HG02943 (cell line): Measurements from ENCODE around the gene DAG1.

ENCODE experiments used
- ATAC-seq: cut with Tn5 transposase; IDR thresholded peaks from one replicate; pipeline ENCODE4 v1.9.1; 2021; ENCODE audit warnings: mild to moderate bottlenecking, low read depth, moderate library complexity; ENCODE audit not compliant: unreplicated experiment

The DAG1 gene

DNA sequence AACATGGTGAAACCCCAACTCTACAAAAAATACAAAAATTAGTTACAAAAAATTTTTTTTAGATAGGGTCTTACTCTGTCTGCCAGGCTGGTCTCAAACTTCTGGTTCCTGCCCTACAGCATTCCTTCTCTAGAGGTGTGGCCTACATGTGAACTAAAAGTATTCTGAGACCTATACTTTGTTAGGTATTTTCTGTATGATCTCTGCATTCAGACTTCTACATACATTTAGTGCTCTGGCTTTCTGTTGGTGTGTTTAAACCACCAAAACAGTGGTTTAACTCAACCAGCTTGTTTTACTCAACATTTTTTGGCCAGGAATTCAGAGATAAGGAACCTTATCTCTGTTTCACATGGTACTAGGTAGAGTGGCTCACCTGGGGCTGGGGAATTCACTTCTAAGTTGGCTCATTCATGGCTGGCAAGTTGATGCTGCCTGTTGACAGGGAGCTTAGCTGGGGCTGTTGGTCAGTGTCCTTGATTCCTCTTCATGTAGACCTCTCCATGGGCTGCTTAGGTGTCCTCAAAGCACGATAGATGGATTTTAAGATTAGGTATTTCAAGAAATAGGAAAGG is 42.8 kb downstream of the DAG1 start:
- no peak for ATAC-seq

DNA sequence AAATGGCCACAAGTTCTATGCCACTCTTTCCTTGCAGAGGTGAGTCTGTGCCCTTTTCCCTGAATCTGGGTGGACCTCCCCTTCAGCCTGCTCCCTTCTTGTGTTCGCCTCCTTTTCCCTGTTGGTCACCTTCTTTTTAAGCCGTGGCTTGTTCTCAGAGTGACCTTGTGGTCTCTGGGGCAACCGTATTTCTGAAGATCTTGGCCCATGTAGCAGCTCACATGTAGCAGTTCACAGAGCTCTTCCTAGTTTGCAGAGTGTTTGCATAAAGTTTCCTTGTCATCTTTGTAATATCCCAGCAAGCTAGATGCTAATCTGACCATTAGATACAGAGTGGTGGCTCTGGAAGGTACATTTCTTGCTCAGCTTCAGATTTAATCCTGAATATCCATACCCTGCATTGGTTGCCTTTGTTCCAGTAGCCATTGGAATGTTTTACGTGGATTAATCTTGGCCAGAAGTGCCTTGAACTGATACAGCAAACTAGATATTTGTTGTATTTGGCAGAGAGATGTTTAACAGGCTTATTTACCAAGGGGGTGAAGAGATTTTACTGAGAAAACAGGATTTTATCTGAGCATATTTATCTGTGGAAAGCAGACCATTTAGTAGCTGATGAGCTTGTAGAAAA is 43.5 kb downstream of the DAG1 start:
- no peak for ATAC-seq

DNA sequence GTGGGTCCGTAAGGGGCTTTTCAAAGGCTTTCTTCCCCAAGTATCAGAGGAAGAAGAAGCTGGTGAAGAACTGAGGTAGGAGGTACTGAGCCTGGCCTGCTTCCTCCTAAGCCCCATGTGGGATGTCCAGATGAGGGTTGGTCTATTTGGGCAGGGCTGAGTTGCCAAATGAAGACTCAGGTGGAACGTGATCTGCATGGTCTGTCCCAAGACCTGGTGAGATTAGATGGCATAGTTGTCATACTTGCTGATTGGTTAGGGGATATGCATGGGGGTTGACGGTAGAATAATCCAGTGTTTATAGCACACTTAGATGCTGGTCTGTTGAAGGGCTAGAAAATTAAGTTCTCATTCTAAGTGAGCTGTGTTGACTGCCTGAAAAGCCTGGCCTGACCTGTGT is 47.9 kb downstream of the DAG1 start:
- no peak for ATAC-seq

DNA sequence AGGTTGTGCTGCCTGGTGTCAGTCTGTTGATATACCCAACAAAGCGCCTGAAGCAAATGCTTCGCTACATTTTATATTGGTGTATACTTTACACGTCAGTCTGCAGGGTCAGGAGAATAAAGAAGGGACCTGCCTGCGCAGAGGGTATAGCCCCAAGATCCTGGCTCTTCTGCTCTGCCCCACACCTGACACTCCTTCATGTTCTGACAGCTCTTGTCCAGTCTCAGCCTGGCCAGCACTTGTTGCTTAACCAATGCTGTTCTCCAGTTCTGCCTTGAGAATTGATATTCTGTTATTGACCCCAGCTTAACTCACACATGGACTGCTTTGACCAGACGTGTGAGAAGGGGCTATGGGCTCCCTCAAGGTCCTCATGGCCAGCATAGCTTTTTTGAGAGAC is 48.4 kb downstream of the DAG1 start:
- ATAC-seq, result no peak

DNA sequence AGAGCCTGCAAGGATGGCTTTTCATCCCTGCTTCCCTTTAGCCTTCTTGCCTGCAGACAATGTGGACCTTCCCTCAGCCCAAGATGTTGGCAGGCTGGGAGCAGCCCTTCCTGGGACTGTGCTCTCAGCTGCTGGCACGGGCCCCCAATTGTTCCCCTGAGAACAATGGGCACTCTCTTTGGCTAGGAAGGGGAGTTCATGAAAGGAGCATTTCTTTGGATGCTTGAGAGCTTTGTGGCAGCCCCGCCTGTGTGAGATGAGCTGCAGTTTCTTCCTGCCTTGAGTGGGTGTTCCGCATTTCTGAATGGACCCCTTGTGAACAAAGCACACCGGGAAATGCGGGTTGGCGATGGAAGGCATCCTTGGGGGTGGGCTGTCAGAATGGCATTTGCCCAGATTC is 49.2 kb downstream of the DAG1 start:
- no peak for ATAC-seq

DNA sequence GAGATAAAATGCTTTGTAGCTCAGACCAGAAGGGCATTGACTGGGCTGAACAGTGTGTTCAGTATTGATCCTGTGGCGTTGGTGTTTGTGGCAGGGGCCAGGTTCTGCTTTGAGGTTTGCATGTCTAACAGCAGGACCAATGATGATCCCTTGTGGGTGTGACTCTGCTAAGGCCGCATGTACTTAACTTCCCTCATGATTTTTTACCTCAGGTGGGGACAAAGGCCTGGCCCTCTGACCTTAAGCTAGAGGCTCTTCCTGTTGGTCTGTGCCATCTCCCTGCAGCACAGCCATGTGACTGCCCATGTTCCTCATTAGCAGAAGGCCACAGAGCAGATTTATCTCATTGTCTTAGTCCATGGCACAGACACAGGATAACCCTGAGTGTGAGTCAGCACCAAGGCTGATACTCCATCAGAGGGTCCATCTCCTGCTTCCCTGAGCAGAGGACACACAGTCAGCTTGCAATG is 49.9 kb downstream of the DAG1 start:
- ATAC-seq, result no peak

DNA sequence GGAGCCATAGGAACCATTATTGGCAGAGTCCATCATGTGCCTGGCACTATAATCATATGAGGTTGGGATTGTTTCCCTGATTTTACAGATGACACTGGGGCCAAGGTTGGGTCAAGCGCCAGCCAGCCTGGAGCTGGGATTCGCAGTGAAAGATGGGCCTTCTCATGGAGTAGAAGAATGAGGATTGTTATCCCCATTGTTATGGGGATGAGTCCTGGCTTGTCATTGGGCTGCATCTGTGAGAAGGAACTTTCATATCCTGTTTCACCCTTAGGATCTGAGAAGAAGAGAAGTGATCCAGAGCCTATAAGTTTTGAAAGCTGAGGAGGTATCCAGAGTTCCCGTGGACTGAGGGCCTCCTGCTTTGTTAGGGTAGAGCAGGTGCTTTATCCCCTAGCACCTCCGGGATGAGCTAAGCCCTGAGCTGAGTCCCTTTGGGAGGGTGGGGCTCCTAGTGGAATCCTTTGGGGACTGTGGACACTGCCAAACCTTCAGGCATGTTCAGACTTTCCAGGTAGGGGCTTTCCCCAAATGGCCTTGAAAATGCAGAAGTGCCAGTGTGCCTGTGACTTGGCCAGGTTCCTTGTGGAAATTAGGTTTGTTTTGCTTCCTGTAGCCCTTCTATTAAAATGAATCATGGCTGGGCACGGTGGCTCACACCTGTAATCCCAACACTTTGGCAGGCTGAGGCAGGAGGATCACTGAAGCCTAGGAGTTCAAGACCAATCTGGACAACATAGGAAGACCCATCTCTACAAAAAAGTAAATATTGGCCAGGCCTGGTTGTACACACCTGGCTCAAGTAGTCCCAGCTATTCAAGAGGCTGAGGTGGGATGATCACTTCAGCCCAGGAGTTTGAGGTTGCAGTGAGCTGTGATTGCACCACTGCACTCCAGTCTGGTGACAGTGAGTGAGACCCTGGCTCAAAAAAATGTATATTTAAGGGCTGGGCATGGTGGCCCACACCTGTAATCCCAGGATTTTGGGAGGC is 54.0 kb downstream of the DAG1 start:
- no peak for ATAC-seq

DNA sequence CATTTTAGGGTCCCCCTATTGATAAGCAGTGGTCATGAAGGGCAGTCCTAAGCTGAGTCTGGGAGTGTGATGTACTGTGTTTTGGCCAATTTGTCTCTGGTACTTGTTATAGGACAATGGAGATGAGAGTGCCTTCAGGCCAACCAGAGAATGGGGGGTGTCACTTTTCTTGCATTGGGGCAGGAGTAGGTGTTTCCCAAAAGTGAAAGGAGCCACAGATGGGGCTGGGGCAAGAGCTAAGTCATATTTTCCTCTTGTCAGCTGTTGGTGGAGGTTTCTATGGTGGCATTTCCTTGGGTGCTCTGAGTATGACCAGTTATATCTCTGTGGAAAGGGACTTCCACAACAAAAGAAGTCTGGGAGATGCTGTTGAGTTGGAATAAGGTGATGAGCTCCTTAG is 59.5 kb downstream of the DAG1 start:
- ATAC-seq, result no peak

DNA sequence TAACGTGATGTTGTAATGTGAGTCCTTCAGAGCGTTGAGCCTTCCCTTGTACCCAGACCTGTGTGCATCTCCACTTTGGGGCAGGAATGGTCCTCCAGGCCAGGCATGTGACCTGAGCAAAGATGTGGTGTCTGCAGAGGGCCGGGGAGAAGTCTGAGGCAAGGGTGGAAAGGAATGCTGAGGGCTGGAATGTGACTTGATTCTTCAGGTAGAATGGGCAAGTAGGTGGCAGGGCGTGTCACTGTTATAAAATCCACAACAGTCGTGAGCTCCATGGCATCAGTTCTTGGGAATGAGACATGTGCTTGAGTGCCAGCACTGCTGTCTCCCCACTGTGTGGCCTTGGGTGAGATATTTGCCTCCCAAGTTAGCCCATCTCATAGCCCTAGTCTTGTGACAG is 60.2 kb downstream of the DAG1 start:
- no peak for ATAC-seq

DNA sequence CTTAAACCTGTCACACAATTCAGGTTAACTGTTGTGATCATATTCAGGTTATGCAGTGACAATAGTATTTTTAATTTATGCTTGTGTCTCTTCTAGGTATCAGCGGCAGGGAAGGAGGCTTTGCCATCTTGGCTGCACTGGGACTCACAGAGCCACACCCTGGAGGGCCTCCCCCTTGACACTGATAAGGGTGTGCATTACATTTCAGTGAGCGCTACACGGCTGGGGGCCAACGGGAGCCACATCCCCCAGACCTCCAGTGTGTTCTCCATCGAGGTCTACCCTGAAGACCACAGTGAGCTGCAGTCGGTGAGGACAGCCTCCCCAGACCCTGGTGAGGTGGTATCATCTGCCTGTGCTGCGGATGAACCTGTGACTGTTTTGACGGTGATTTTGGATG is 60.6 kb downstream of the DAG1 start:
- ATAC-seq, result no peak

DNA sequence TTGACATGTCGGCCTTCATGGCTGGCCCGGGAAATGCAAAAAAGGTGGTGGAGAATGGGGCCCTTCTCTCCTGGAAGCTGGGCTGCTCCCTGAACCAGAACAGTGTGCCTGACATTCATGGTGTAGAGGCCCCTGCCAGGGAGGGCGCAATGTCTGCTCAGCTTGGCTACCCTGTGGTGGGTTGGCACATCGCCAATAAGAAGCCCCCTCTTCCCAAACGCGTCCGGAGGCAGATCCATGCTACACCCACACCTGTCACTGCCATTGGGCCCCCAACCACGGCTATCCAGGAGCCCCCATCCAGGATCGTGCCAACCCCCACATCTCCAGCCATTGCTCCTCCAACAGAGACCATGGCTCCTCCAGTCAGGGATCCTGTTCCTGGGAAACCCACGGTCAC is 61.2 kb downstream of the DAG1 start:
- ATAC-seq, result no peak

DNA sequence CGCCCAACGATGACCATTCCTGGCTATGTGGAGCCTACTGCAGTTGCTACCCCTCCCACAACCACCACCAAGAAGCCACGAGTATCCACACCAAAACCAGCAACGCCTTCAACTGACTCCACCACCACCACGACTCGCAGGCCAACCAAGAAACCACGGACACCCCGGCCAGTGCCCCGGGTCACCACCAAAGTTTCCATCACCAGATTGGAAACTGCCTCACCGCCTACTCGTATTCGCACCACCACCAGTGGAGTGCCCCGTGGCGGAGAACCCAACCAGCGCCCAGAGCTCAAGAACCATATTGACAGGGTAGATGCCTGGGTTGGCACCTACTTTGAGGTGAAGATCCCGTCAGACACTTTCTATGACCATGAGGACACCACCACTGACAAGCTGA is 61.6 kb downstream of the DAG1 start:
- no peak for ATAC-seq

DNA sequence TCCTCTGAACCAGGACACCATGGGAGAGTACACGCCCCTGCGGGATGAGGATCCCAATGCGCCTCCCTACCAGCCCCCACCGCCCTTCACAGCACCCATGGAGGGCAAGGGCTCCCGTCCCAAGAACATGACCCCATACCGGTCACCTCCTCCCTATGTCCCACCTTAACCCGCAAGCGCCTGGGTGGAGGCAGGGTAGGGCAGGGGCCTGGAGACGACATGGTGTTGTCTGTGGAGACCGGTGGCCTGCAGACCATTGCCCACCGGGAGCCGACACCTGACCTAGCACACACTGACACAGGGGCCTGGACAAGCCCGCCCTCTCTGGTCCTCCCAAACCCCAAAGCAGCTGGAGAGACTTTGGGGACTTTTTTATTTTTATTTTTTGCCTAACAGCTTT is 63.0 kb downstream of the DAG1 start:
- ATAC-seq, result no peak

DNA sequence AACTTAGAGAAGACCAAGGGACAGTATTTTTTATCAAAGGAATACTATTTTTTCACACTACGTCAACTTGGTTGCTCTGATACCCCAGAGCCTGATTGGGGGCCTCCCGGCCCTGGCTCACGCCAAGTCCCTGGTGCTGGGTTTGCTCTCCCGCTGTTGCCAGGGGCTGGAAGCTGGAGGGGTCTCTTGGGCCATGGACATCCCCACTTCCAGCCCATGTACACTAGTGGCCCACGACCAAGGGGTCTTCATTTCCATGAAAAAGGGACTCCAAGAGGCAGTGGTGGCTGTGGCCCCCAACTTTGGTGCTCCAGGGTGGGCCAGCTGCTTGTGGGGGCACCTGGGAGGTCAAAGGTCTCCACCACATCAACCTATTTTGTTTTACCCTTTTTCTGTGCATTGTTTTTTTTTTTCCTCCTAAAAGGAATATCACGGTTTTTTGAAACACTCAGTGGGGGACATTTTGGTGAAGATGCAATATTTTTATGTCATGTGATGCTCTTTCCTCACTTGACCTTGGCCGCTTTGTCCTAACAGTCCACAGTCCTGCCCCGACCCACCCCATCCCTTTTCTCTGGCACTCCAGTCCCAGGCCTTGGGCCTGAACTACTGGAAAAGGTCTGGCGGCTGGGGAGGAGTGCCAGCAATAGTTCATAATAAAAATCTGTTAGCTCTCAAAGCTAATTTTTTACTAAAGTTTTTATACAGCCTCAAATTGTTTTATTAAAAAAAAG is 63.9 kb downstream of the DAG1 start:
- ATAC-seq, result no peak

DNA sequence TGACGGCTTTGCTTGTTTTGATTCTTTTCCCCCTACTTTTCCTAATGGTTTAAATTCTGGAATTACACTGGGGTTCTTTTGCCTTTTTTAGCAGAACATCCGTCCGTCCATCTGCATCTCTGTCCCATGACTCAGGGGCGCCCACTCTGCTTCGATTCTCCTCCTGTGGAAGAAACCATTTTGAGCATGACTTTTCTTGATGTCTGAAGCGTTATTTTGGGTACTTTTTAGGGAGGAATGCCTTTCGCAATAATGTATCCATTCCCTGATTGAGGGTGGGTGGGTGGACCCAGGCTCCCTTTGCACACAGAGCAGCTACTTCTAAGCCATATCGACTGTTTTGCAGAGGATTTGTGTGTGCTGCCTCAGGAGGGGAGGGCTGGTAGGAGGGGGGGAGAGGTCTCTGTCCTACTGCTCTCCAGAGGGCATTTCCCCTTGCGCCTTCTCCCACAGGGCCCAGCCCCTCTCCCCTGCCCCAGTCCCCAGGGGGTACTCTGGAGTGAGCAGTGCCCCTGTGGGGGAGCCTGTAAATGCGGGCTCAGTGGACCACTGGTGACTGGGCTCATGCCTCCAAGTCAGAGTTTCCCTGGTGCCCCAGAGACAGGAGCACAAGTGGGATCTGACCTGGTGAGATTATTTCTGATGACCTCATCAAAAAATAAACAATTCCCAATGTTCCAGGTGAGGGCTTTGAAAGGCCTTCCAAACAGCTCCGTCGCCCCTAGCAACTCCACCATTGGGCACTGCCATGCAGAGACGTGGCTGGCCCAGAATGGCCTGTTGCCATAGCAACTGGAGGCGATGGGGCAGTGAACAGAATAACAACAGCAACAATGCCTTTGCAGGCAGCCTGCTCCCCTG is 64.7 kb downstream of the DAG1 start:
- ATAC-seq, result no peak

DNA sequence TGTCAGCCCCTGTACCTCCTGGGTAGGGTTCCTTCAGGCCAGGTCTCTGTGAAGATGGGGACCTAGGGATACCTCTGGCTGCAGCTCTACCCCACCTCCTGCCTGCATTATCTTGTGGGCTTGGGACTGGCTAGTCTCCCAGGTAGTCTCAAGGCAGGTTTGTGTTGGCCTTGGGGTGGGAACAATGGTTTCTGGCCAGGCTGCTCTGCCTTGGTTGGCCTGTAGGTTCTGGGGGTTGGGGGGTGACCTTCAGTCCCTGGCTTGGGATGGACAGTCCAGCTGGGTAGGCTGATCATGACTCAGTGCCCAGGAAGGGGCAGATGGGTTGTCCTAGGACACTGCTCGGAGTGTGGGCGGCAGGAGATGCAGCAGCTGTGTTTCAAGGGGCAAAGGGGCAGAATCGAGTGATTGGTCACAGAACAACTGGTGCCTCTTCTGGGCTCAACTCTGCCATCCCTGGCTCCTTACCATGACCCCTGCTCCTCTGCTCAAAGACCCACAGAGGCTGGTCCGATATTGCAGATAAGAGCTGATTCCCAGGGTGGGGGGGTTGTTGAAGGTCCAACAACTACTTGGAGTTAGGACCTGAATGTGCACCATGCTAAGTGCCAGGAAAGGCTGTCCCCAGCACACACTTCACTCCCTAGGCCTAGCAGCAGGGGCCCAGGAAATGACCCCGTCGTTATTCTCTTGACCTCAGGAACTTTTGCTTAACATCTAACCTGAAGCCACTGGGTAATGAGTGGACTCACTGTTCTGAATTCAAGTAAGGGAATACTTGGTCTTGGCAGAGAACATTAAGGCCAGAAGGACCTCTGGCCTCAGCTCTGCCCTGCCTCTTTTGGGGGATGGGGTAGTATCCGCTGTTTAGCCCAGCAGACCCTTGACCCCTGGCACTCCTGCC is 66.2 kb downstream of the DAG1 start:
- ATAC-seq, result no peak

DNA sequence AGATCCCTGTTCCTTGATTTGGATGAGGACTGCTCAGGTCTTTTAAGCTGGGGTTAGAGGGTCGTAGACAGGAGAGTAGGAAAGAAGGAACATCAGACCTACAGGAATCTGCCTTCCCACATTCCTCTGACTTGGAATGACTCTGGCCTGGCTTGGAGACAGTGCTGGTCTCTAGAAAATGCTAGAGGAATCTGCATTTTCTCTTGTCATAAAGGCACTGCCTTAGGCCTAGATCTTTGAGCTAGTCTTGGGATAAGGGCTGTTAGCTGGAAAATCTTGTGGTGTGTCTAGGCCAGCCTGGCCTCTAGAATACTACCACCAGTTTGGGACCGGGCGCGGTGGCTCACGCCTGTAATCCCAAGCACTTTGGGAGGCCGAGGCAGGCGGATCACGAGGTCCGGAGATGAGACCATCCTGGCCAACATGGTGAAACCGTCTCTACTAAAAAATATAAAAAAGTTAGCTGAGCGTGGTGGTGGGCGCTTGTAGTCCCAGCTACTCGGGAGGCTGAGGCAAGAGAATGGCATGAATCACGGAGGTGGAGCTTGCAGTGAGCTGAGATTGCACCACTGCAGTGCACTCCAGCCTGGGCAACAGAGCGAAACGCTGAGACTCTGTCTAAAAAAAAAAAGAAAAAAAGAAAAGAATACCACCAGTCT is 66.9 kb downstream of the DAG1 start:
- no peak for ATAC-seq
